Stimulated activated naive CD8-positive, alpha-beta T cell treated with anti-CD3 and anti-CD28 coated beads, Interleukin-15, Interleukin-2, amounts not matched to agents 100 ng/mL and 50 ng/mL, for 24 hours (primary cell): ENCODE measurements around the gene WDHD1.
"Not testable (repeated sequence)": the region's sequence is repeated elsewhere in the genome, so short reads cannot be mapped to it uniquely, and the experiment has no call there.

Experiments used
- H3K27ac Mint-ChIP-seq: one replicate; pipeline ENCODE4 v1.8.0; 2021; ENCODE audit warnings: mild to moderate bottlenecking, mixed read lengths
- H3K27me3 Mint-ChIP-seq: one replicate; pipeline ENCODE4 v1.8.0; 2021; ENCODE audit warnings: mixed read lengths
- H3K36me3 Mint-ChIP-seq: one replicate; pipeline ENCODE4 v1.8.0; 2021; ENCODE audit warnings: low read depth, mixed read lengths
- H3K4me1 Mint-ChIP-seq: one replicate; pipeline ENCODE4 v1.8.0; 2021; ENCODE audit warnings: low read depth, mixed read lengths
- H3K4me3 Mint-ChIP-seq: one replicate; pipeline ENCODE4 v1.8.0; 2021; ENCODE audit warnings: mild to moderate bottlenecking, mixed read lengths
- H3K9me3 Mint-ChIP-seq: one replicate; pipeline ENCODE4 v1.8.0; 2021; ENCODE audit warnings: mixed read lengths

Gene WDHD1, protein sequence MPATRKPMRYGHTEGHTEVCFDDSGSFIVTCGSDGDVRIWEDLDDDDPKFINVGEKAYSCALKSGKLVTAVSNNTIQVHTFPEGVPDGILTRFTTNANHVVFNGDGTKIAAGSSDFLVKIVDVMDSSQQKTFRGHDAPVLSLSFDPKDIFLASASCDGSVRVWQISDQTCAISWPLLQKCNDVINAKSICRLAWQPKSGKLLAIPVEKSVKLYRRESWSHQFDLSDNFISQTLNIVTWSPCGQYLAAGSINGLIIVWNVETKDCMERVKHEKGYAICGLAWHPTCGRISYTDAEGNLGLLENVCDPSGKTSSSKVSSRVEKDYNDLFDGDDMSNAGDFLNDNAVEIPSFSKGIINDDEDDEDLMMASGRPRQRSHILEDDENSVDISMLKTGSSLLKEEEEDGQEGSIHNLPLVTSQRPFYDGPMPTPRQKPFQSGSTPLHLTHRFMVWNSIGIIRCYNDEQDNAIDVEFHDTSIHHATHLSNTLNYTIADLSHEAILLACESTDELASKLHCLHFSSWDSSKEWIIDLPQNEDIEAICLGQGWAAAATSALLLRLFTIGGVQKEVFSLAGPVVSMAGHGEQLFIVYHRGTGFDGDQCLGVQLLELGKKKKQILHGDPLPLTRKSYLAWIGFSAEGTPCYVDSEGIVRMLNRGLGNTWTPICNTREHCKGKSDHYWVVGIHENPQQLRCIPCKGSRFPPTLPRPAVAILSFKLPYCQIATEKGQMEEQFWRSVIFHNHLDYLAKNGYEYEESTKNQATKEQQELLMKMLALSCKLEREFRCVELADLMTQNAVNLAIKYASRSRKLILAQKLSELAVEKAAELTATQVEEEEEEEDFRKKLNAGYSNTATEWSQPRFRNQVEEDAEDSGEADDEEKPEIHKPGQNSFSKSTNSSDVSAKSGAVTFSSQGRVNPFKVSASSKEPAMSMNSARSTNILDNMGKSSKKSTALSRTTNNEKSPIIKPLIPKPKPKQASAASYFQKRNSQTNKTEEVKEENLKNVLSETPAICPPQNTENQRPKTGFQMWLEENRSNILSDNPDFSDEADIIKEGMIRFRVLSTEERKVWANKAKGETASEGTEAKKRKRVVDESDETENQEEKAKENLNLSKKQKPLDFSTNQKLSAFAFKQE

DNA sequence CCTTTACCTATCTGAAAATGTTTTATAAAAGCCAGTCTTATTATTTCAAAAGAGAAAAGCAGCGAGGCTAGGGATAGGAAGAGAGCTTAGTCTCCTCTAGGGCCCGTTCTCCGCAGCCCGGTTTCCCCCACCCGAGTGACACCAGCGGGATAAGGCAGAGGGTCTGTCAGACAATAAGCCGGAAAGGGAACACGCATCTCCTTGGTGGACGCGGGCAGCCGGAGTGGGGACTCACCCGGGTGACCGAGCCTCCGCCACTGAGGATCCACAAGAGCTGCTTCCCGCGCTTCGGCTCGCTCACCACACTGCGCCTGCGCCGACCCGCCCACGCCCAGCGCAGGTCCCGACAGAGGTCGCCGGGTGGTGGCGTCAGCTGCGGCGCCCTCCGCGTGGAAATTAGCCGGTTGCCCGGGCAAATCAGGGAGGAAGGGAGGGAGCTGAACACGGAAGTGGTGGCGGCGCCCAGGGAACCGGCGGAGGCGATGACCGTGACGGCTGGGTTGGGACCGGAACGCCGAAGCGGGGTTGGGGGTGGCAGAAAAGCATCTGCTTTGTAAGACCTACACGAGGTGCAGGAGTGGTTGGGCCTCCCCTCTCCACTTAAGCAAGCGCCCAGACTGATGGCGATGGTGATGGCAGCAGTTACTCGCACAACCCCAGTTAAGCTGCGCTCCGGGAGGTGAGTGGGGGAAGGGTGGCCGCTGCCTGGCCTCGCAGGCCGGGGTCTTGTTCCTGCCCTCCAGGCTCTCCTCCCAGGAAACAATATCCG lies at the start of gene WDHD1, which contains the start of gene SOCS4:
Gene WDHD1, minus strand, starts transcription at position 307 of the 769 bp plus-strand sequence. CDS start 312 bp downstream, outside the sequence.
Gene SOCS4, plus strand, starts transcription at position 444 of the 769 bp plus-strand sequence. CDS start 15,806 bp downstream, outside the sequence.
- Mint-ChIP-seq H3K4me3 (peak within 1 kb of the TSS; percentile 95), H3K36me3 (peaks cover 39% of the 10 kb centered on the region), H3K4me1 (peaks cover 57% of the 10 kb centered on the region), H3K27me3 (no peaks in the 10 kb centered on the region), H3K27ac (peak within 1 kb of the TSS; percentile 93), H3K9me3 (no peaks in the 10 kb centered on the region)

DNA sequence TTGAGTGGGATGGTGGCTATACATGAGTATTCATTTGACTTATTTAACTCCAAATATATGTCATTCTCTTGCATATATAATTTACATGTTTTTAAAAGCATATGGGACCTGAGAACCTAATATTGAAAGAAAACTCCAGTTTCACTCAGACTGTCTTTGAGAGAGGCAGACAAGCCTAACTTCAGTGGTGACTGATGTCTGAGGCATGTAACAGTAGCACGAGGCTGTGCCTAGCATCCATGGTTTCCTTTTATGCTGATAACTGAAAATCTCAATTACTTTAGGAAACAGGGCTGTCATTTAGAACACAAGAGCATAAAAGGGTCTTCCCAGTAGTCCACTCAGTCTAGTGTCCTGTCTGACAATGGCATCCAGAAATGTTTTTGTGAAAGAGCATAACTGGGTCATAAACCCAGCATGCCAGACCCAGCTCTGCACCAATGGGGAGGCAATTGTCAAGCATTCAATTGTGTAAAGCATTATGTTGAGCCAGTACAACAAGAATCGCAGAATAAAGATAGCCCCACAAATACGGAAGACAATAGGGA lies 48.8 kb upstream of the WDHD1 start:
- peaks cover 3% of the 10 kb centered on the region for H3K36me3 Mint-ChIP-seq
- no peak overlapping the region for H3K27ac Mint-ChIP-seq
- H3K4me3 Mint-ChIP-seq = no peak overlapping the region
- no peaks in the 10 kb centered on the region for H3K27me3 Mint-ChIP-seq
- H3K4me1 Mint-ChIP-seq = peaks cover 34% of the 10 kb centered on the region
- H3K9me3 Mint-ChIP-seq = no peaks in the 10 kb centered on the region

DNA sequence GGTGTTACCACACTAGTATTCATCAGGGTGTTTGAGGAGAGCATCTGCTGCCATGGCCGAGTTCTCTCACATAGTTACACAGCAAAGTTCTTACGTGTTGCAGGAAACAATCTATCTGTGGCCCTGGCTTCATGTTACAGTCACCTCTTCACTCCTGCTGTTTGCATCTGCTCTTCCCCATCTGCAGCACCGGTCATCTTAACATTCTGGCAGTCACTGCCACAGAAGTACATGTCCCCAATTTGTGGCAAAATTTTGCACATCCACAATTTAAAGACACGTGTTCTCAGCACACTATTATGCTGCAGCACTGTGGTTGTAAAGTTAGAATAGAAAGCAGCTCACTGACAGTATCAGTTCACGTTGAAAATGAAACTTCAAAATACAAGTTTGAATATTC lies 47.8 kb upstream of the WDHD1 start:
- H3K4me1 Mint-ChIP-seq = peaks cover 37% of the 10 kb centered on the region
- H3K27me3 Mint-ChIP-seq = no peaks in the 10 kb centered on the region

DNA sequence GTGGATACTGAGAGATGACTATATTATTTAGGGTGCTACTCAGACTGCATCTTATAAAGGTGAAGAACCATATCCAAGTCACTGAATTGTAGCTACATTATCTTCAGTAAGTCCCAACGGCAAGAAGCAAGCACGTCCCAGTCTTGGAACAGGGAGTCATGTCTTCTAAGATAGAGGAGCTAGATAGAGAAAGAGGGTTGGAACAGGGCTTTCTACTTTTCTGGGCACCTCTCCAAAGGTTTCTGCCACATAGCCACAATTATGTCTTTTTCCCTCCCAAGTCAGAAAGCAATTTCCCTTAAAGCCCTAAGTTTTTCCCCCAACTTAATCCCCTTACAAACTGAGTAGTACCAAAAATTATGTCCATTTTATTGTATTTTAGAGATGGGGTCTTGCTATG lies 47.0 kb upstream of the WDHD1 start:
- peaks cover 37% of the 10 kb centered on the region for H3K4me1 Mint-ChIP-seq
- no peak overlapping the region for H3K4me3 Mint-ChIP-seq

More for the DNA sequence above, 47.8 kb upstream of the WDHD1 start:
- H3K9me3 Mint-ChIP-seq = no peaks in the 10 kb centered on the region
- H3K4me3 Mint-ChIP-seq = no peak overlapping the region
- H3K36me3 Mint-ChIP-seq = peaks cover 6% of the 10 kb centered on the region
- no peak overlapping the region for H3K27ac Mint-ChIP-seq

DNA sequence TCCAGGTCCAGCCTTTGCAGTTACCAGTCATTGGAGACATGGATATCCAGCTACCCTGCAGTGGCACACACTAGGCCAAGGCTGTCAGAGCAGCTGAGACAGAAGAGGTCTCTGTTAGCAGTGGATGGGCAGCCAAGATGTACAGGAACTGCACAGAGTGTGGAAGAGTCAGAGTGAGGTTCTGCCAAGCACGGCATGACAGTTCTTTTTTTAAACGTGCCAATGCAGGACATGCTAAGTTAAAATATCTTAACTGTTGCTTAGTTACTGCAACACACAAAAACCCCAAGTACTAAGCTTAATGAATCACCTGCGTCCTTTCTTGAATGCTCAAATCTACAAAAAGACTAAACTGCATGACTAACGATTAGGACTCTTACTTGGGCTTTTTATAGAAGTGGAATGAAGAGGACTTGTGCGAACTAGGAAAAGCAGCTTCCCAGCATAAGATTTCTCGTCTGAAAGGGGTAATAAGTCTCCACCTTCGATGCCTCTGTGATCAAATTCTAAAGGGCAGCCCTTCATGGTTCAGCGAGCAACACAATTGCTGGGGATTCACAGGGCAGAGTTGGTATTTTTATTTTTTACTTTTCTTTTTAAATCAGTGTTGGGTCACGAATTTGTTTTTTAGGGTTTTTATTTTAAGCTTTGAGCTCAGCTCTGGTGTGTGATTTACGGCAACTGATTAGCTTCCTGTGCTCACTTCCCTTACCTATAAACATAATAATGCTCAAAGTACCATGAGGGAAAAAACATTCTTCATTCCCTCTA lies 45.2 kb upstream of the WDHD1 start:
- Mint-ChIP-seq H3K4me3 (peak overlapping the region; percentile 52), H3K36me3 (peaks cover 19% of the 10 kb centered on the region), H3K4me1 (peaks cover 37% of the 10 kb centered on the region), H3K27me3 (no peaks in the 10 kb centered on the region), H3K9me3 (no peaks in the 10 kb centered on the region), H3K27ac (peak overlapping the region; percentile 87)

More for the DNA sequence above, 47.0 kb upstream of the WDHD1 start:
- Mint-ChIP-seq H3K36me3 (peaks cover 7% of the 10 kb centered on the region), H3K27ac (no peak overlapping the region), H3K27me3 (no peaks in the 10 kb centered on the region), H3K9me3 (no peaks in the 10 kb centered on the region)

DNA sequence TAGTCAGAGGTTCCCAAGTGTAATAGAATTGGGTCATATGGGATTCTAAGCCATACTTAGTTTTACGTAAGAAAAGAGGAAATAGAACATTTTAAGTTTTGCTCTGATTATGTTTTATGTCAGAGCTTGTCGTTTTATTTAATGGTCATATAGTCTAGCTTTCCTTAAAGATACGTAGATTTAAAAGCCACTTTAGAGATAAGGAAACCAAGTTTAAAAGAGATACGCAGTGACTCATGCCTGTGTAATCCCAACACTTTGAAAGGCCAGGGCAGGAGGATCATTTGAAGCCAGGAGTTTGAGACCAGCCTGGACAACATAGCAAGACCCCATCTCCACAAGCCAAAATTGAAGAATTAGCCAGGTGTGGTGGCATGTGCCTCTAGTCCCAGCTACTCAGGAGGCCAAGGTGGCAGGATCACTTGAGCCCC lies 44.1 kb upstream of the WDHD1 start:
- Mint-ChIP-seq H3K4me1 (peaks cover 37% of the 10 kb centered on the region), H3K4me3 (no peak overlapping the region), H3K36me3 (peaks cover 26% of the 10 kb centered on the region), H3K27me3 (no peaks in the 10 kb centered on the region), H3K9me3 (no peaks in the 10 kb centered on the region), H3K27ac (peak overlapping the region; percentile 87)

DNA sequence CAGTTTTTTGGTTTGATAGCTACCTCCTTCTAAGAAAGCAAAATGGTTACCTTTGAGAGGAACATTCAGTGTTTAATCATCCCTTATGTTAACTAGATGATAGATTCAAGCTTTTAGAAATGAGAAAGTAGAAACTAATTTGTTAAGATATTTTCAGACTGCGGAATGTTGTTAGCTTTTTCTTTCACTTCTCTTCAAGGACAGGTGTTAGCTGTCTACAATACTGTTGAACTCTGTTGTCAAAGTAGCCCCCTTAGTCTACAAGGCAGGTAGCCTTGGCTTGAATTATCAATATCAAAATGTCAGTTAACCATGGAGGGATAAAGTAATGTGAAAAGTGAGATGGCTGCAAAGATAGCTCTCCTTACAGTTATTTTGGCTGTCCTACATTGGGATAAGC lies 39.3 kb upstream of the WDHD1 start:
- Mint-ChIP-seq H3K36me3 (peaks cover 71% of the 10 kb centered on the region), H3K27ac (peak overlapping the region; percentile 2), H3K27me3 (no peaks in the 10 kb centered on the region), H3K4me3 (no peak overlapping the region), H3K4me1 (peaks cover 15% of the 10 kb centered on the region), H3K9me3 (no peaks in the 10 kb centered on the region)

DNA sequence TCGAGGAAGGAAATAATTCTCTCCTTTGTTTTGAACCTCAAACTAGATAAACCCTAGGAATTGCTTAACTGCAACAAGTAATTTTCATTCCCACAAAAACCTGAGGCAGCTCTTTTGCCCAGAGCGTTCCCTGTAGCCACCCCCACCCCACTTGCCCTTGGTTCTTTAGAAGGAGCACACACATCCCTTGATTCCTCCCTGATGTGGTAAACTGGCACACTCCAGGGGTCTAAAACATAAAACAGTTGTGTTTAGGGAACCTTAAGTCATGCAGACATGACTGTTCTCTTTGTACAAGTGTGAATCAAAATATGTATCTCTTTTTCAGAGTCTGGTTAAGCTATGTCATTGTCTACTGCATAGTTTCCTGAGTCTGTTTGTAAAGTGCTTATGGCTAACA lies 38.5 kb upstream of the WDHD1 start:
- Mint-ChIP-seq H3K27me3 (no peaks in the 10 kb centered on the region), H3K9me3 (no peaks in the 10 kb centered on the region), H3K36me3 (peaks cover 76% of the 10 kb centered on the region), H3K4me1 (peaks cover 9% of the 10 kb centered on the region), H3K27ac (no peak overlapping the region), H3K4me3 (no peak overlapping the region)

DNA sequence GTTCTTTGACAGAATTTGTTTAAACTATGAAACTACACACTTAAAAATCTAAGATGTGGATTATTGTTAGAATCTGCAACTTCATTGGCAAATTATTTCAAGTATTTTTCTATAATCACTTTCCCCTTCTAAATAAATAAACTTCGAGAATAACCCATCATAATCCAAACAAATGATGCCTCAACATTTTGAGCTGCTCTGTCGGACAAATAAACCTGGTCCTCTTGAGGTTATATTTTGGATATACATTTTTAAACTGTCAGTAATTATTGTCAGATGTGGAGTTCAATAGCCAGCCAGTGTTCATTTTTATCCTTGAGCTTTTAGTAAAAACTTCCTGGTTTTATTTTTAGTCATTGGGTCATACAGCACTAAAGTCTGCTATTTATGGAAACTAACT lies 38.0 kb upstream of the WDHD1 start:
- H3K4me3 Mint-ChIP-seq = not testable (repeated sequence)
- peaks cover 77% of the 10 kb centered on the region for H3K36me3 Mint-ChIP-seq

DNA sequence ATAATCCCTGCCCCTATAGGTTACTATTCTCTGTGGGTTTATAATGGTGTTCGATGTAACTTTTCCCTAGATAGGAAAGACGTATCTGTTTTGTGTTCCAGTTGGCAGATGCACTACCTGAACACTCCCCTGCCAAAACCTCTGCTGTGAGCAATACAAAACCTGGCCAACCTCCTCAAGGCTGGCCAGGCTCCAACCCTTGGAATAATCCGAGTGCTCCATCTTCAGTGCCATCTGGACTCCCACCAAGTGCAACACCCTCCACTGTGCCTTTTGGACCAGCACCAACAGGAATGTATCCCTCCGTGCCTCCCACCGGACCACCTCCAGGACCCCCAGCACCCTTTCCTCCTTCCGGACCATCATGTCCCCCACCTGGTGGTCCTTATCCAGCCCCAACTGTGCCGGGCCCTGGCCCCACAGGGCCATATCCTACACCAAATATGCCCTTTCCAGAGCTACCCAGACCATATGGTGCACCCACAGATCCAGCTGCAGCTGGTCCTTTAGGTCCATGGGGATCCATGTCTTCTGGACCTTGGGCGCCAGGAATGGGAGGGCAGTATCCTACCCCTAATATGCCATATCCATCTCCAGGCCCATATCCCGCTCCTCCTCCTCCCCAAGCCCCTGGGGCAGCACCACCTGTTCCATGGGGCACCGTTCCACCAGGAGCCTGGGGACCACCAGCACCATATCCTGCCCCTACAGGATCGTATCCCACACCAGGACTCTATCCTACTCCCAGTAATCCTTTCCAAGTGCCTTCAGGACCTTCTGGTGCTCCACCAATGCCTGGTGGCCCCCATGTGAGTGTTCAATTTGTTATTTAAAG lies 35.8 kb upstream of the WDHD1 start:
- no peaks in the 10 kb centered on the region for H3K9me3 Mint-ChIP-seq
- H3K4me1 Mint-ChIP-seq = peaks cover 19% of the 10 kb centered on the region
- no peaks in the 10 kb centered on the region for H3K27me3 Mint-ChIP-seq
- H3K27ac Mint-ChIP-seq = no peak overlapping the region
- peaks cover 83% of the 10 kb centered on the region for H3K36me3 Mint-ChIP-seq
- H3K4me3 Mint-ChIP-seq = no peak overlapping the region

More for the DNA sequence above, 38.0 kb upstream of the WDHD1 start:
- H3K4me1 Mint-ChIP-seq, H3K27ac Mint-ChIP-seq, H3K9me3 Mint-ChIP-seq, H3K27me3 Mint-ChIP-seq: not testable (repeated sequence)

DNA sequence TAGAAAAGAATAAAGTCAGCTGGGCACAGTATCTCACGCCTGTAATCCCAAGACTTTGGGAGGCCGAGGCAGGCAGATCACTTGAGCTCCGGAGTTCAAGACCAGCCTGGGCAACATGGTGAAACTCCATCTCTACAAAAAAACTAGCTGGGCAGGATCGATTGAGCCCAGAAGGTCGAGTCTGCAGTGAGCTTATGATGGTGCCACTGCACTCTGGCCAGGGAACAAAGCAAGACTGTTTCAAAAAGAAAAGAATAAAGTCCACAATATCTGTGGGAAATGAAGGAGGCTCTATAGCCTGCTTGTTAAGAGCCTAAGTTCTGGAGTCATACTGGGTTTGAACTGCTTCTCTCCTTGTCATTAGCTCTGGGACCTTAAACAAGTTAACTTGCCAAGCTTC lies 32.4 kb upstream of the WDHD1 start:
- H3K4me3 Mint-ChIP-seq = no peak overlapping the region
- no peaks in the 10 kb centered on the region for H3K9me3 Mint-ChIP-seq
- H3K4me1 Mint-ChIP-seq = peaks cover 37% of the 10 kb centered on the region
- peaks cover 75% of the 10 kb centered on the region for H3K36me3 Mint-ChIP-seq
- H3K27me3 Mint-ChIP-seq = no peaks in the 10 kb centered on the region
- no peak overlapping the region for H3K27ac Mint-ChIP-seq

DNA sequence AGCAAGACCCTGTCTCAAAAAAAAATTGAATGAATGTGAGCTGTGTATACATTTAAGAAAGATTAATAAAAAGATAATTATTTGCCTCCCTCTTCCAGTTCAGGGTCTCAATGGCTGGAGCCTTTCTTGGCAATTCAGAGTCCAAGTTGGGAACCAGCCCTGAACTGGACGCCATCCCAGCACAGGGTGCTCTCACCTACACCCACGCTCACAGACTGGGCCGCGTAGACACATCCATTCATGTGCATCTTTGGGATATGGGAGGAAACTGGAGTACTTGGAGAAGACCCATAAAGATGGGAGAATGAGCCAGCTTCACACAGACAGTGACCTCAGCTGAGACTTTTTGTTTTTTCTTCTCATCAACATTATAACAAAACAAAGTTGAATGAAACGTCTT lies 31.0 kb upstream of the WDHD1 start:
- H3K36me3 Mint-ChIP-seq = peaks cover 75% of the 10 kb centered on the region
- H3K27me3 Mint-ChIP-seq = no peaks in the 10 kb centered on the region
- H3K4me3 Mint-ChIP-seq = no peak overlapping the region
- peaks cover 49% of the 10 kb centered on the region for H3K4me1 Mint-ChIP-seq
- H3K9me3 Mint-ChIP-seq = no peaks in the 10 kb centered on the region
- no peak overlapping the region for H3K27ac Mint-ChIP-seq

DNA sequence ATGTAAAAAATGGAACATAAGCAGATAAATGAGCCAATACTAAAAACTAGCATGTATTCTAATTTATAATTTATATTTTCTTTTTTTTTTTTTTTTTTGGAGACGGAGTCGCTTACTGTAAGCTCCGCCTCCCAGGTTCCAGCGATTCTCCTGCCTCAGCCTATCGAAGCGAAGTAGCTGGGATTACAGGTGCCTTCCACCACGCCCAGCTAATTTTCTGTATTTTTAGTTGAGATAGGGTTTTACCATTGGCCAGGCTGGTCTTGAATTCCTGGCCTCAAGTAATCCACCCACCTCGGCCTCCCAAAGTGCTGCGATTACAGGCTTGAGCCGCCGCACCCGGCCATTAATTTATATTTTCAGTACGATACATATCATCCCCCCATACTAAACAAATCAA lies 27.2 kb upstream of the WDHD1 start:
- Mint-ChIP-seq H3K4me3 (peak overlapping the region; percentile 92), H3K9me3 (no peaks in the 10 kb centered on the region), H3K27ac (peak overlapping the region; percentile 11)

More for the DNA sequence above, 27.2 kb upstream of the WDHD1 start:
- Mint-ChIP-seq H3K4me1 (peaks cover 53% of the 10 kb centered on the region), H3K27me3 (no peaks in the 10 kb centered on the region), H3K36me3 (peaks cover 50% of the 10 kb centered on the region)
